HG02759 (cell line): ENCODE data around the gene LACTBL1.
"Not testable (repeated sequence)": the region's sequence is repeated elsewhere in the genome, so short reads cannot be mapped to it uniquely, and the experiment has no call there.

ENCODE experiments used
- ATAC-seq: cut with Tn5 transposase; IDR thresholded peaks from one replicate; pipeline ENCODE4 v1.9.1; 2021; ENCODE audit warnings: mild to moderate bottlenecking, moderate library complexity; ENCODE audit not compliant: unreplicated experiment

The LACTBL1 gene

GRCh38 chr1:22949822-22950331, 22.8 kb downstream of the LACTBL1 start:
- no peak for ATAC-seq

- ATAC-seq, result not testable (repeated sequence)
Observed at GRCh38 chr1:22945171-22945570, 27.5 kb downstream of the LACTBL1 start.

- ATAC-seq, result no peak
Observed at GRCh38 chr1:22944346-22945055, 28.2 kb downstream of the LACTBL1 start.

- ATAC-seq, result no peak
Observed at GRCh38 chr1:22941257-22941656, 31.4 kb downstream of the LACTBL1 start.

- no peak for ATAC-seq
Observed at GRCh38 chr1:22936681-22937080, 36.0 kb downstream of the LACTBL1 start.

GRCh38 chr1:22935433-22935832, 37.2 kb downstream of the LACTBL1 start:
- no peak for ATAC-seq

GRCh38 chr1:22932803-22933470, 39.7 kb downstream of the LACTBL1 start:
- no peak for ATAC-seq

GRCh38 chr1:22930240-22930912, 42.3 kb downstream of the LACTBL1 start:
- no peak for ATAC-seq

- no peak for ATAC-seq
Observed at GRCh38 chr1:22925111-22925510, 47.6 kb downstream of the LACTBL1 start.

- no peak for ATAC-seq
Observed at GRCh38 chr1:22922640-22923039, 50.0 kb downstream of the LACTBL1 start.

GRCh38 chr1:22921452-22922126, 51.1 kb downstream of the LACTBL1 start:
- no peak for ATAC-seq

- no peak for ATAC-seq
Observed at GRCh38 chr1:22920734-22921451, 51.8 kb downstream of the LACTBL1 start.

GRCh38 chr1:22920026-22920733, 52.5 kb downstream of the LACTBL1 start:
- ATAC-seq, result no peak

- no peak for ATAC-seq
Observed at GRCh38 chr1:22919341-22920025, 53.2 kb downstream of the LACTBL1 start.

- no peak for ATAC-seq
Observed at GRCh38 chr1:22918644-22919043, 54.0 kb downstream of the LACTBL1 start.

GRCh38 chr1:22917989-22918388, 54.7 kb downstream of the LACTBL1 start:
- no peak for ATAC-seq

- ATAC-seq, result no peak
Observed at GRCh38 chr1:22916471-22916820, 56.2 kb downstream of the LACTBL1 start.

- ATAC-seq, result no peak
Observed at GRCh38 chr1:22915816-22916470, 56.7 kb downstream of the LACTBL1 start.

GRCh38 chr1:22915231-22915630, 57.4 kb downstream of the LACTBL1 start:
- no peak for ATAC-seq
